HEK293T (cell line): ENCODE data around the gene MASP1.

Experiments
- PKNOX1 ChIP-seq: fragments of 450-650 bp; IDR thresholded peaks from 2 replicates; pipeline ENCODE4 v1.6.1; 2016
- SP1 ChIP-seq: fragments of 450-650 bp; IDR thresholded peaks from 2 replicates; pipeline ENCODE4 v1.6.1; 2017
- SUZ12 ChIP-seq: fragments of 450-650 bp; IDR thresholded peaks from 2 replicates; pipeline ENCODE4 v1.6.1; 2016; ENCODE audit warnings: mild to moderate bottlenecking

DNA sequence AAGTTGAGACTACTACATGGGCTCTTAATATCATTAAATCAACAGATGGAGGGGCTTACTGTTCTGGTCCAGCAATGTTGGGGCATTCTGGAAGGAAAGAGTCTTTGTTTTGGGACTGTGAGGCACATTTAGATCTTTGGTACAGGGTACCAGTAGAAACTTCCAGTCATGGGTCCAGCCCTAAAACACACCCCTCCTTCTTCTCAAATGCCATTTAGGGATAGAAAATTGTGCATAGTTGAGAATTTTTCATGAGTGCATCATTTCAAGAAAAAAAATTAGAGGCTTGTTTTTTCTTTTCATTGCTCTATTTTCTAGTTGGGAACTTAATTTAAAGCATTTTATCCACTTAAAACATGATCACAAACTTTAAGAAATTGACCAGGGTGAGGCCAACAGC is 98.4 kb downstream of the MASP1 start:
- no peak for TF ChIP-seq SP1
- no peak for TF ChIP-seq PKNOX1
- no peak for TF ChIP-seq SUZ12
